Measurements from ENCODE around the gene FUT3.
A peak's percentile ranks its signal among the peaks of the same experiment; 100 is the strongest.

FUT3 gene

GRCh38 chr19:5851302-5851701 lies at the start of gene FUT3:
Gene FUT3, minus strand, starts transcription at chr19:5851449.
- Histone ChIP-seq H3K4me3 (ENCODE audit: low read length) (peak within 1 kb of the TSS; percentile 69), H3K27me3 (ENCODE audit: control insufficient read depth, insufficient read depth, low read length) (no peaks in the 10 kb centered on the region), H3K9ac (ENCODE audit: low read length) (peak within 1 kb of the TSS; percentile 24), H3K36me3 (ENCODE audit: control insufficient read depth, insufficient read depth, low read length) (no peaks in the 10 kb centered on the region), H3K27ac (ENCODE audit: low read depth, low read length) (no peak within 1 kb of the TSS), H3K4me1 (ENCODE audit: control insufficient read depth, insufficient read depth, low read length) (peaks cover 3% of the 10 kb centered on the region)

GRCh38 chr19:5900976-5901375 lies 49.7 kb upstream of the FUT3 start:
- Histone ChIP-seq H3K4me3 (ENCODE audit: low read length) (no peak overlapping the region), H3K9ac (ENCODE audit: low read length) (no peak overlapping the region), H3K27ac (ENCODE audit: low read depth, low read length) (no peak overlapping the region), H3K4me1 (ENCODE audit: control insufficient read depth, insufficient read depth, low read length) (peaks cover 3% of the 10 kb centered on the region), H3K36me3 (ENCODE audit: control insufficient read depth, insufficient read depth, low read length) (peaks cover 3% of the 10 kb centered on the region), H3K27me3 (ENCODE audit: control insufficient read depth, insufficient read depth, low read length) (no peaks in the 10 kb centered on the region)

- H3K4me3 ChIP-seq (ENCODE audit: low read length): no peak overlapping the region
- H3K27ac ChIP-seq (ENCODE audit: low read depth, low read length): no peak overlapping the region
- peaks cover 11% of the 10 kb centered on the region for H3K36me3 ChIP-seq (ENCODE audit: control insufficient read depth, insufficient read depth, low read length)
- no peak overlapping the region for H3K9ac ChIP-seq (ENCODE audit: low read length)
- H3K27me3 ChIP-seq (ENCODE audit: control insufficient read depth, insufficient read depth, low read length): no peaks in the 10 kb centered on the region
- H3K4me1 ChIP-seq (ENCODE audit: control insufficient read depth, insufficient read depth, low read length): peaks cover 3% of the 10 kb centered on the region
These were observed 48.7 kb upstream of the FUT3 start for GRCh38 chr19:5899728-5900526.

GRCh38 chr19:5897189-5897969 lies 46.1 kb upstream of the FUT3 start:
- Histone ChIP-seq H3K27me3 (ENCODE audit: control insufficient read depth, insufficient read depth, low read length) (no peaks in the 10 kb centered on the region), H3K4me1 (ENCODE audit: control insufficient read depth, insufficient read depth, low read length) (peaks cover 1% of the 10 kb centered on the region), H3K4me3 (ENCODE audit: low read length) (no peak overlapping the region), H3K9ac (ENCODE audit: low read length) (no peak overlapping the region), H3K36me3 (ENCODE audit: control insufficient read depth, insufficient read depth, low read length) (peaks cover 13% of the 10 kb centered on the region), H3K27ac (ENCODE audit: low read depth, low read length) (no peak overlapping the region)

- H3K9ac ChIP-seq (ENCODE audit: low read length): no peak overlapping the region
- H3K4me1 ChIP-seq (ENCODE audit: control insufficient read depth, insufficient read depth, low read length): peaks cover 7% of the 10 kb centered on the region
- no peaks in the 10 kb centered on the region for H3K27me3 ChIP-seq (ENCODE audit: control insufficient read depth, insufficient read depth, low read length)
- no peak overlapping the region for H3K4me3 ChIP-seq (ENCODE audit: low read length)
- no peak overlapping the region for H3K27ac ChIP-seq (ENCODE audit: low read depth, low read length)
- peaks cover 13% of the 10 kb centered on the region for H3K36me3 ChIP-seq (ENCODE audit: control insufficient read depth, insufficient read depth, low read length)
These were observed 45.3 kb upstream of the FUT3 start for GRCh38 chr19:5896365-5897076.

GRCh38 chr19:5895890-5896289 lies 44.6 kb upstream of the FUT3 start:
- Histone ChIP-seq H3K9ac (ENCODE audit: low read length) (no peak overlapping the region), H3K27ac (ENCODE audit: low read depth, low read length) (no peak overlapping the region), H3K4me3 (ENCODE audit: low read length) (no peak overlapping the region), H3K4me1 (ENCODE audit: control insufficient read depth, insufficient read depth, low read length) (peaks cover 7% of the 10 kb centered on the region), H3K27me3 (ENCODE audit: control insufficient read depth, insufficient read depth, low read length) (no peaks in the 10 kb centered on the region), H3K36me3 (ENCODE audit: control insufficient read depth, insufficient read depth, low read length) (peaks cover 13% of the 10 kb centered on the region)

GRCh38 chr19:5895409-5895808 lies 44.2 kb upstream of the FUT3 start:
- Histone ChIP-seq H3K4me3 (ENCODE audit: low read length) (no peak overlapping the region), H3K27ac (ENCODE audit: low read depth, low read length) (no peak overlapping the region), H3K9ac (ENCODE audit: low read length) (no peak overlapping the region), H3K27me3 (ENCODE audit: control insufficient read depth, insufficient read depth, low read length) (no peaks in the 10 kb centered on the region), H3K4me1 (ENCODE audit: control insufficient read depth, insufficient read depth, low read length) (peaks cover 7% of the 10 kb centered on the region), H3K36me3 (ENCODE audit: control insufficient read depth, insufficient read depth, low read length) (peaks cover 13% of the 10 kb centered on the region)

GRCh38 chr19:5894704-5895349 lies 43.6 kb upstream of the FUT3 start:
- H3K4me3 ChIP-seq (ENCODE audit: low read length): no peak overlapping the region
- H3K4me1 ChIP-seq (ENCODE audit: control insufficient read depth, insufficient read depth, low read length): peaks cover 9% of the 10 kb centered on the region
- no peak overlapping the region for H3K27ac ChIP-seq (ENCODE audit: low read depth, low read length)
- no peaks in the 10 kb centered on the region for H3K27me3 ChIP-seq (ENCODE audit: control insufficient read depth, insufficient read depth, low read length)
- H3K36me3 ChIP-seq (ENCODE audit: control insufficient read depth, insufficient read depth, low read length): peaks cover 13% of the 10 kb centered on the region
- no peak overlapping the region for H3K9ac ChIP-seq (ENCODE audit: low read length)

- no peak overlapping the region for H3K9ac ChIP-seq (ENCODE audit: low read length)
- no peak overlapping the region for H3K4me3 ChIP-seq (ENCODE audit: low read length)
- H3K27ac ChIP-seq (ENCODE audit: low read depth, low read length): no peak overlapping the region
- H3K27me3 ChIP-seq (ENCODE audit: control insufficient read depth, insufficient read depth, low read length): peaks cover 3% of the 10 kb centered on the region
- H3K36me3 ChIP-seq (ENCODE audit: control insufficient read depth, insufficient read depth, low read length): peaks cover 13% of the 10 kb centered on the region
- peaks cover 15% of the 10 kb centered on the region for H3K4me1 ChIP-seq (ENCODE audit: control insufficient read depth, insufficient read depth, low read length)
These were observed 42.9 kb upstream of the FUT3 start for GRCh38 chr19:5893907-5894703.

GRCh38 chr19:5893296-5893903 lies 42.2 kb upstream of the FUT3 start:
- Histone ChIP-seq H3K4me1 (ENCODE audit: control insufficient read depth, insufficient read depth, low read length) (peaks cover 15% of the 10 kb centered on the region), H3K36me3 (ENCODE audit: control insufficient read depth, insufficient read depth, low read length) (peaks cover 13% of the 10 kb centered on the region), H3K4me3 (ENCODE audit: low read length) (no peak overlapping the region), H3K27ac (ENCODE audit: low read depth, low read length) (no peak overlapping the region), H3K27me3 (ENCODE audit: control insufficient read depth, insufficient read depth, low read length) (peaks cover 3% of the 10 kb centered on the region), H3K9ac (ENCODE audit: low read length) (no peak overlapping the region)

GRCh38 chr19:5892772-5893275 lies 41.6 kb upstream of the FUT3 start:
- Histone ChIP-seq H3K27ac (ENCODE audit: low read depth, low read length) (no peak overlapping the region), H3K4me3 (ENCODE audit: low read length) (no peak overlapping the region), H3K27me3 (ENCODE audit: control insufficient read depth, insufficient read depth, low read length) (peaks cover 3% of the 10 kb centered on the region), H3K9ac (ENCODE audit: low read length) (no peak overlapping the region), H3K4me1 (ENCODE audit: control insufficient read depth, insufficient read depth, low read length) (peaks cover 15% of the 10 kb centered on the region), H3K36me3 (ENCODE audit: control insufficient read depth, insufficient read depth, low read length) (peaks cover 13% of the 10 kb centered on the region)

Data from rectal smooth muscle tissue (tissue), 1 donor.